ENCODE data around the gene VEZF1. TPM values are rescaled to one million over a fixed set of nuclear protein-coding genes. Genes with fewer than 3 reads are reported as not detected.

The VEZF1 gene
- total and polyA plus RNA-seq, 2 experiments from 2014 or later: 20.9 to 57.3 TPM

GRCh38 chr17:57997085-57997809, 9.2 kb upstream of the VEZF1 start:
- Histone ChIP-seq H3K36me3 (replicated peaks; ENCODE audit: insufficient read depth, low read depth) (no peaks in the 10 kb centered on the region), H3K9me3 (ENCODE audit: low read depth) (no peaks in the 10 kb centered on the region), H3K27me3 (no peaks in the 10 kb centered on the region), H4K20me1 (ENCODE audit: insufficient read depth, poor library complexity, severe bottlenecking) (peaks cover 23% of the 10 kb centered on the region), H3K4me1 (ENCODE audit: insufficient read depth) (no peaks in the 10 kb centered on the region), H3K79me2 (peaks cover 30% of the 10 kb centered on the region), H3K4me2 (no peak overlapping the region), H3K27ac (no peak overlapping the region), H3K4me3 (no peak overlapping the region), H2AFZ (no peak overlapping the region), H3K9me2 (replicated peaks; ENCODE audit: insufficient read depth) (no peaks in the 10 kb centered on the region)
- no peak for DNase-seq (ENCODE audit: low spot score)
- no peak for TF ChIP-seq EZH2 (IDR thresholded peaks at IDR 0.05; ENCODE audit: borderline replicate concordance)
- TF ChIP-seq CTCF (IDR thresholded peaks at IDR 0.05; ENCODE audit: poor library complexity): no peak
- TF ChIP-seq EZH2phosphoT487 (IDR thresholded peaks at IDR 0.05; ENCODE audit: low read depth, severe bottlenecking, unreplicated experiment): no peak
- 96% methylated on average over 3 of the region's 3 CpGs for WGBS (ENCODE audit: low lambda C conversion rate, missing lambda C conversion rate)

GRCh38 chr17:57995076-57995956, 7.3 kb upstream of the VEZF1 start:
- H2AFZ ChIP-seq: no peak overlapping the region
- TF ChIP-seq EZH2 (IDR thresholded peaks at IDR 0.05; ENCODE audit: borderline replicate concordance): no peak
- TF ChIP-seq EZH2phosphoT487 (IDR thresholded peaks at IDR 0.05; ENCODE audit: low read depth, severe bottlenecking, unreplicated experiment): no peak
- TF ChIP-seq CTCF (IDR thresholded peaks at IDR 0.05; ENCODE audit: poor library complexity): peak; percentile 70
- H3K79me2 ChIP-seq: peaks cover 18% of the 10 kb centered on the region
- WGBS (ENCODE audit: low lambda C conversion rate, missing lambda C conversion rate): 47% methylated on average over 4 of the region's 4 CpGs
- no peaks in the 10 kb centered on the region for H3K36me3 ChIP-seq (replicated peaks; ENCODE audit: insufficient read depth, low read depth)
- DNase-seq (ENCODE audit: low spot score): peak; percentile 84
- no peaks in the 10 kb centered on the region for H3K27me3 ChIP-seq
- peak overlapping the region; percentile 29 for H3K27ac ChIP-seq
- H3K4me1 ChIP-seq (ENCODE audit: insufficient read depth): no peaks in the 10 kb centered on the region
- no peak overlapping the region for H3K4me3 ChIP-seq
- H3K4me2 ChIP-seq: no peak overlapping the region
- H3K9me3 ChIP-seq (ENCODE audit: low read depth): no peaks in the 10 kb centered on the region
- peaks cover 5% of the 10 kb centered on the region for H4K20me1 ChIP-seq (ENCODE audit: insufficient read depth, poor library complexity, severe bottlenecking)
- no peaks in the 10 kb centered on the region for H3K9me2 ChIP-seq (replicated peaks; ENCODE audit: insufficient read depth)

- TF ChIP-seq CTCF (IDR thresholded peaks at IDR 0.05; ENCODE audit: poor library complexity) (no peak), EZH2phosphoT487 (IDR thresholded peaks at IDR 0.05; ENCODE audit: low read depth, severe bottlenecking, unreplicated experiment) (no peak), EZH2 (IDR thresholded peaks at IDR 0.05; ENCODE audit: borderline replicate concordance) (no peak)
- H3K4me2 ChIP-seq: no peak overlapping the region
These were observed 6.4 kb upstream of the VEZF1 start for GRCh38 chr17:57994436-57994835.

More at GRCh38 chr17:57994436-57994835, 6.4 kb upstream of the VEZF1 start:
- H3K36me3 ChIP-seq (replicated peaks; ENCODE audit: insufficient read depth, low read depth): no peaks in the 10 kb centered on the region
- H3K9me2 ChIP-seq (replicated peaks; ENCODE audit: insufficient read depth): no peaks in the 10 kb centered on the region
- 47% methylated on average over 2 of the region's 2 CpGs for WGBS (ENCODE audit: low lambda C conversion rate, missing lambda C conversion rate)
- H3K4me1 ChIP-seq (ENCODE audit: insufficient read depth): peaks cover 3% of the 10 kb centered on the region
- no peak overlapping the region for H3K27ac ChIP-seq
- no peaks in the 10 kb centered on the region for H3K9me3 ChIP-seq (ENCODE audit: low read depth)
- H3K27me3 ChIP-seq: no peaks in the 10 kb centered on the region
- H3K79me2 ChIP-seq: peaks cover 18% of the 10 kb centered on the region
- peaks cover 4% of the 10 kb centered on the region for H4K20me1 ChIP-seq (ENCODE audit: insufficient read depth, poor library complexity, severe bottlenecking)
- no peak overlapping the region for H2AFZ ChIP-seq
- DNase-seq (ENCODE audit: low spot score): no peak
- H3K4me3 ChIP-seq: no peak overlapping the region
